HUES48 (cell line): Measurements from ENCODE around the gene COX6B1.
"Not testable (repeated sequence)": the region's sequence is repeated elsewhere in the genome, so short reads cannot be mapped to it uniquely, and the experiment has no call there.

Experiments used
- H3K27ac ChIP-seq: one replicate; pipeline ENCODE4 v1.7.0; 2013; ENCODE audit warnings: low read depth, low read length, inconsistent platforms
- H3K27me3 ChIP-seq: 2 replicates; pipeline ENCODE4 v1.6.1; 2013; ENCODE audit warnings: mild to moderate bottlenecking, low read length; ENCODE audit not compliant: control insufficient read depth, insufficient read depth
- H3K36me3 ChIP-seq: 2 replicates; pipeline ENCODE4 v1.6.1; 2013; ENCODE audit warnings: low read length; ENCODE audit not compliant: control insufficient read depth, insufficient read depth
- H3K4me1 ChIP-seq: 2 replicates; pipeline ENCODE4 v1.6.1; 2013; ENCODE audit warnings: mild to moderate bottlenecking, low read length; ENCODE audit not compliant: control insufficient read depth, insufficient read depth
- H3K4me3 ChIP-seq: 2 replicates; pipeline ENCODE4 v1.5.1; 2013; ENCODE audit warnings: mild to moderate bottlenecking, low read depth, low read length
- H3K9ac ChIP-seq: 2 replicates; pipeline ENCODE4 v1.6.1; 2013; ENCODE audit warnings: mild to moderate bottlenecking, low read depth, low read length, moderate library complexity
- H3K9me3 ChIP-seq: 2 replicates; pipeline ENCODE4 v1.6.1; 2013; ENCODE audit warnings: low read length; ENCODE audit not compliant: control insufficient read depth, insufficient read depth

Gene COX6B1

GRCh38 chr19:35648017-35648961 is at the start of gene COX6B1:
COX6B1 (plus strand) TSS chr19:35648323; CDS start chr19:35651244, 2,921 bp downstream.
- Histone ChIP-seq H3K9ac (peak within 1 kb of the TSS; percentile 57), H3K9me3 (no peaks in the 10 kb centered on the region), H3K36me3 (peaks cover 14% of the 10 kb centered on the region), H3K27ac (peak within 1 kb of the TSS; percentile 66), H3K27me3 (peaks cover 6% of the 10 kb centered on the region), H3K4me3 (peak within 1 kb of the TSS; percentile 87), H3K4me1 (peaks cover 7% of the 10 kb centered on the region; the same call in 1 of the 2 replicates)

GRCh38 chr19:35601971-35602370 is 46.2 kb upstream of the COX6B1 start:
- Histone ChIP-seq H3K36me3 (no peaks in the 10 kb centered on the region), H3K9me3 (no peaks in the 10 kb centered on the region; the same call in 1 of the 2 replicates), H3K27me3 (no peaks in the 10 kb centered on the region), H3K9ac (no peak overlapping the region), H3K27ac (no peak overlapping the region), H3K4me1 (no peaks in the 10 kb centered on the region), H3K4me3 (no peak overlapping the region)

GRCh38 chr19:35604436-35604835 is 43.7 kb upstream of the COX6B1 start:
- not testable (repeated sequence) for H3K27me3 ChIP-seq, H3K4me1 ChIP-seq, H3K4me3 ChIP-seq, H3K9ac ChIP-seq, H3K27ac ChIP-seq, H3K9me3 ChIP-seq, H3K36me3 ChIP-seq

GRCh38 chr19:35607170-35607569 is 41.0 kb upstream of the COX6B1 start:
- not testable (repeated sequence) for H3K27me3 ChIP-seq, H3K27ac ChIP-seq, H3K36me3 ChIP-seq, H3K4me1 ChIP-seq, H3K9me3 ChIP-seq, H3K9ac ChIP-seq, H3K4me3 ChIP-seq

GRCh38 chr19:35607661-35608060 is 40.5 kb upstream of the COX6B1 start:
- H3K4me1 ChIP-seq = no peaks in the 10 kb centered on the region
- H3K9me3 ChIP-seq = peaks cover 3% of the 10 kb centered on the region; the same call in 1 of the 2 replicates
- no peak overlapping the region for H3K27ac ChIP-seq
- H3K27me3 ChIP-seq = peaks cover 5% of the 10 kb centered on the region; the same call in 1 of the 2 replicates
- no peak overlapping the region for H3K9ac ChIP-seq
- H3K36me3 ChIP-seq = no peaks in the 10 kb centered on the region
- no peak overlapping the region for H3K4me3 ChIP-seq

- peaks cover 3% of the 10 kb centered on the region; the same call in 1 of the 2 replicates for H3K9me3 ChIP-seq
- H3K4me1 ChIP-seq = no peaks in the 10 kb centered on the region
- no peaks in the 10 kb centered on the region for H3K36me3 ChIP-seq
- no peak overlapping the region for H3K9ac ChIP-seq
- peaks cover 5% of the 10 kb centered on the region; the same call in 1 of the 2 replicates for H3K27me3 ChIP-seq
- no peak overlapping the region for H3K4me3 ChIP-seq
- no peak overlapping the region for H3K27ac ChIP-seq
These were observed 39.9 kb upstream of the COX6B1 start for GRCh38 chr19:35608251-35608650.

- no peak overlapping the region for H3K27ac ChIP-seq
- no peaks in the 10 kb centered on the region for H3K4me1 ChIP-seq
- peaks cover 5% of the 10 kb centered on the region; the same call in 1 of the 2 replicates for H3K27me3 ChIP-seq
- peaks cover 3% of the 10 kb centered on the region for H3K36me3 ChIP-seq
- H3K9me3 ChIP-seq = peaks cover 3% of the 10 kb centered on the region; the same call in 1 of the 2 replicates
- H3K9ac ChIP-seq = no peak overlapping the region
- H3K4me3 ChIP-seq = no peak overlapping the region
These were observed 38.2 kb upstream of the COX6B1 start for GRCh38 chr19:35609851-35610353.

GRCh38 chr19:35612224-35612558 is 35.9 kb upstream of the COX6B1 start:
- no peak overlapping the region for H3K27ac ChIP-seq

GRCh38 chr19:35612559-35613321 is 35.4 kb upstream of the COX6B1 start, which contains the start of gene HAUS5:
HAUS5 (plus strand) TSS chr19:35612735; CDS start chr19:35612795, 60 bp downstream.
- H3K9me3 ChIP-seq = no peaks in the 10 kb centered on the region; the same call in 1 of the 2 replicates
- peak within 1 kb of the TSS; percentile 60 for H3K27ac ChIP-seq
- H3K36me3 ChIP-seq = peaks cover 26% of the 10 kb centered on the region
- H3K4me3 ChIP-seq = peak within 1 kb of the TSS; percentile 90
- peak within 1 kb of the TSS; percentile 92 for H3K9ac ChIP-seq
- no peaks in the 10 kb centered on the region for H3K4me1 ChIP-seq
- peaks cover 5% of the 10 kb centered on the region; the same call in 1 of the 2 replicates for H3K27me3 ChIP-seq

More at GRCh38 chr19:35612224-35612558, 35.9 kb upstream of the COX6B1 start:
- peak overlapping the region; percentile 14; the same call in 1 of the 2 replicates for H3K9ac ChIP-seq
- peak overlapping the region; percentile 90 for H3K4me3 ChIP-seq
- peaks cover 21% of the 10 kb centered on the region for H3K36me3 ChIP-seq
- H3K9me3 ChIP-seq = peaks cover 3% of the 10 kb centered on the region; the same call in 1 of the 2 replicates
- peaks cover 5% of the 10 kb centered on the region; the same call in 1 of the 2 replicates for H3K27me3 ChIP-seq
- no peaks in the 10 kb centered on the region for H3K4me1 ChIP-seq

GRCh38 chr19:35613574-35613973 is 34.5 kb upstream of the COX6B1 start:
- Histone ChIP-seq H3K27me3 (peaks cover 5% of the 10 kb centered on the region; the same call in 1 of the 2 replicates), H3K9ac (no peak overlapping the region), H3K4me3 (0 out of 2 replicates have a peak overlapping the region, but pooled peaks have one; percentile 90), H3K9me3 (no peaks in the 10 kb centered on the region), H3K36me3 (peaks cover 32% of the 10 kb centered on the region), H3K4me1 (no peaks in the 10 kb centered on the region), H3K27ac (no peak overlapping the region)
